Measurements from ENCODE around the gene PROZ. TPM values are rescaled to one million over a fixed set of nuclear protein-coding genes. Genes with fewer than 3 reads are reported as not detected.

PROZ gene
- total RNA-seq, 1 donor from 2014 or later: not detected

GRCh38 chr13:113150550-113151365, 7.7 kb upstream of the PROZ start:
- H3K4me3 Mint-ChIP-seq: peak overlapping the region; percentile 61

GRCh38 chr13:113151745-113152690, 6.4 kb upstream of the PROZ start:
- H3K4me3 Mint-ChIP-seq: peak overlapping the region; percentile 89
- peaks cover 14% of the 10 kb centered on the region for H3K27me3 Mint-ChIP-seq
- H3K4me1 Mint-ChIP-seq (ENCODE audit: unreplicated experiment): peaks cover 9% of the 10 kb centered on the region
- H3K9me3 Mint-ChIP-seq: peaks cover under 1% of the 10 kb centered on the region
- TF ChIP-seq CTCF (conservative IDR thresholded peaks at IDR 0.05): no peak
- no peaks in the 10 kb centered on the region for H3K36me3 Mint-ChIP-seq
- H3K27ac Mint-ChIP-seq: peak overlapping the region; percentile 88
- peak; percentile 63 for DNase-seq (ENCODE audit: extremely low spot score, unreplicated experiment)

More at GRCh38 chr13:113150550-113151365, 7.7 kb upstream of the PROZ start:
- Mint-ChIP-seq H3K9me3 (no peaks in the 10 kb centered on the region), H3K36me3 (no peaks in the 10 kb centered on the region), H3K4me1 (ENCODE audit: unreplicated experiment) (peaks cover 9% of the 10 kb centered on the region), H3K27me3 (peaks cover 11% of the 10 kb centered on the region), H3K27ac (no peak overlapping the region)
- no peak for TF ChIP-seq CTCF (conservative IDR thresholded peaks at IDR 0.05)
- DNase-seq (ENCODE audit: extremely low spot score, unreplicated experiment): peak; percentile 57

- DNase-seq (ENCODE audit: extremely low spot score, unreplicated experiment): no peak
- peaks cover 7% of the 10 kb centered on the region for H3K9me3 Mint-ChIP-seq
- H3K27me3 Mint-ChIP-seq: peaks cover 19% of the 10 kb centered on the region
- H3K4me1 Mint-ChIP-seq (ENCODE audit: unreplicated experiment): peaks cover 9% of the 10 kb centered on the region
- no peaks in the 10 kb centered on the region for H3K36me3 Mint-ChIP-seq
- TF ChIP-seq CTCF (conservative IDR thresholded peaks at IDR 0.05): no peak
- peak overlapping the region; percentile 88 for H3K27ac Mint-ChIP-seq
- H3K4me3 Mint-ChIP-seq: peak overlapping the region; percentile 89
Observed at GRCh38 chr13:113152691-113152983, 5.8 kb upstream of the PROZ start.

- Mint-ChIP-seq H3K36me3 (no peaks in the 10 kb centered on the region), H3K4me3 (peak overlapping the region; percentile 89), H3K27me3 (peaks cover 19% of the 10 kb centered on the region), H3K9me3 (peaks cover 7% of the 10 kb centered on the region), H3K4me1 (ENCODE audit: unreplicated experiment) (peaks cover 9% of the 10 kb centered on the region), H3K27ac (peak overlapping the region; percentile 88)
- DNase-seq (ENCODE audit: extremely low spot score, unreplicated experiment): peak; percentile 74
- no peak for TF ChIP-seq CTCF (conservative IDR thresholded peaks at IDR 0.05)
Observed at GRCh38 chr13:113152984-113153809, 5.3 kb upstream of the PROZ start.
